H1 (cell line): Measurements from ENCODE around the gene IER3IP1. TPM values are rescaled to one million over a fixed set of nuclear protein-coding genes. Genes with fewer than 3 reads are reported as not detected.

ENCODE experiments used
- KDM4A ChIP-seq: IDR thresholded peaks from one replicate; pipeline ENCODE4 v1.7.1; 2012; ENCODE audit warnings: low read depth, mild to moderate bottlenecking, moderate library complexity, low read length, inconsistent platforms; ENCODE audit not compliant: severe bottlenecking
- KDM5A ChIP-seq: fragments of 200-600 bp; IDR thresholded peaks from 2 replicates; pipeline ENCODE4 v1.7.1; 2012; ENCODE audit warnings: mild to moderate bottlenecking, low read length, inconsistent platforms, mixed read lengths
- PHF8 ChIP-seq: fragments of 200-600 bp; sonication (generic); conservative IDR thresholded peaks from 2 replicates; pipeline ENCODE4 v1.7.1; 2012; ENCODE audit warnings: low read depth, mild to moderate bottlenecking, inconsistent platforms, low read length, moderate library complexity
- SIRT6 ChIP-seq: IDR thresholded peaks from one replicate; pipeline ENCODE4 v1.7.1; 2012; ENCODE audit warnings: low read length, inconsistent platforms
- YY1 ChIP-seq: IDR thresholded peaks from 2 replicates; pipeline ENCODE4 v1.6.1; 2011; ENCODE audit warnings: low read depth, mild to moderate bottlenecking, low read length
- polyA plus RNA-seq, 7 experiments: library from polyadenylated mRNA; depleted of rRNA in 3 of 7; stranded (reverse) in 5 of 7; unstranded in 2 of 7; fragments of >200 nt in 5 of 7; fragments of 200-250 nt in 2 of 7; gene quantifications; 1 replicate in 5 of 7; 2 replicates in 1 of 7; 4 replicates in 1 of 7; pipeline versions ENCODE4 v1.2.1 to v1.2.3, GENCODE V29; 2011 to 2013; ENCODE audit warnings: missing spikeins in 2 of 7, mixed read lengths in 2 of 7
- total RNA-seq: library from RNA; stranded (reverse); fragmentation: NEBNext Ultra II Directional; extraction: Animal tissue kit (Norgen Biotek cat#: 25700); gene quantifications from 2 replicates; pipeline ENCODE4 v1.2.1, GENCODE V29; 2021
- TF ChIP-seq, protein P1 (sequence below), 3 experiments: IDR thresholded peaks; 1 replicate in 2 of 3; 2 replicates in 1 of 3; pipeline versions ENCODE4 v1.5.1 to v1.6.1; 2011; ENCODE audit warnings: low read length in 3 of 3, mild to moderate bottlenecking in 3 of 3, inconsistent platforms in 2 of 3, low read depth in 1 of 3, moderate library complexity in 1 of 3; ENCODE audit not compliant: insufficient read depth in 1 of 3; ENCODE audit errors: control extremely low read depth in 1 of 3

IER3IP1 gene
- total and polyA plus RNA-seq, 2 of the 8 experiments (the other 6 are each of a cell fraction or from before 2014, with no cell fraction given) = 6.0 to 8.5 TPM

DNA sequence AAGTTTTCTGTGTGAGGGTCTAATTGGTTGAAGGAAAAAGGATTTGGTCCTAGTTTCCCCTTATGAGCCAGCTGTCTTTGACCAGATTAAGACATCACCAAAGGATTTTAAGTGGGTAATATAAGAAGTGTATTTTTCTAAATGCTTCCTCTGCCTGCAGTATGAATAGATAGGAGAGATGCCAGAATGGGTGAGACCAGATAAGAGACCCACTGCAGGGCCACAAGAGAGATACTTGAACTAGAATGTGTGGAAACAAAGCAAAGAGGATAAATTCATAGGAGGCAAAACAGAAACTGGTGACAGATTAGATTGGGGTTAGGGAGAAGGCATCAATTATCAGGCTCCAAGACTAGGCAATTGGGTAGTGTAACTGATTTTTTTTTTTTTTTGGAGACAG is 24.7 kb downstream of the IER3IP1 start (continued):
- TF ChIP-seq, protein P1, sequence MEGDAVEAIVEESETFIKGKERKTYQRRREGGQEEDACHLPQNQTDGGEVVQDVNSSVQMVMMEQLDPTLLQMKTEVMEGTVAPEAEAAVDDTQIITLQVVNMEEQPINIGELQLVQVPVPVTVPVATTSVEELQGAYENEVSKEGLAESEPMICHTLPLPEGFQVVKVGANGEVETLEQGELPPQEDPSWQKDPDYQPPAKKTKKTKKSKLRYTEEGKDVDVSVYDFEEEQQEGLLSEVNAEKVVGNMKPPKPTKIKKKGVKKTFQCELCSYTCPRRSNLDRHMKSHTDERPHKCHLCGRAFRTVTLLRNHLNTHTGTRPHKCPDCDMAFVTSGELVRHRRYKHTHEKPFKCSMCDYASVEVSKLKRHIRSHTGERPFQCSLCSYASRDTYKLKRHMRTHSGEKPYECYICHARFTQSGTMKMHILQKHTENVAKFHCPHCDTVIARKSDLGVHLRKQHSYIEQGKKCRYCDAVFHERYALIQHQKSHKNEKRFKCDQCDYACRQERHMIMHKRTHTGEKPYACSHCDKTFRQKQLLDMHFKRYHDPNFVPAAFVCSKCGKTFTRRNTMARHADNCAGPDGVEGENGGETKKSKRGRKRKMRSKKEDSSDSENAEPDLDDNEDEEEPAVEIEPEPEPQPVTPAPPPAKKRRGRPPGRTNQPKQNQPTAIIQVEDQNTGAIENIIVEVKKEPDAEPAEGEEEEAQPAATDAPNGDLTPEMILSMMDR (IDR thresholded peaks at IDR 0.05; ENCODE audit: control extremely low read depth in 1 of 3, insufficient read depth in 1 of 3, low read depth in 1 of 3, low read length in 3 of 3) = no peak
- no peak for TF ChIP-seq YY1
- TF ChIP-seq KDM4A = no peak
- no peak for TF ChIP-seq PHF8
- no peak for TF ChIP-seq SIRT6
- TF ChIP-seq KDM5A = no peak
- TF ChIP-seq, all 59 proteins: peak for 0
